PC-3 (cell line): ENCODE results near the gene DSG1.

ENCODE experiments used
- EZH2 ChIP-seq: fragments of 300-600 bp; sonication (generic); IDR thresholded peaks from one replicate; pipeline ENCODE4 v1.6.1; 2017; ENCODE audit warnings: antibody characterized with exemption, mild to moderate bottlenecking, low read length; ENCODE audit not compliant: unreplicated experiment
- TF ChIP-seq, protein P1 (sequence below): fragments of 300-600 bp; sonication (generic); conservative IDR thresholded peaks from 2 replicates; pipeline ENCODE4 v1.5.1; 2017; ENCODE audit warnings: antibody characterized with exemption, low read depth, mild to moderate bottlenecking, low read length

DNA sequence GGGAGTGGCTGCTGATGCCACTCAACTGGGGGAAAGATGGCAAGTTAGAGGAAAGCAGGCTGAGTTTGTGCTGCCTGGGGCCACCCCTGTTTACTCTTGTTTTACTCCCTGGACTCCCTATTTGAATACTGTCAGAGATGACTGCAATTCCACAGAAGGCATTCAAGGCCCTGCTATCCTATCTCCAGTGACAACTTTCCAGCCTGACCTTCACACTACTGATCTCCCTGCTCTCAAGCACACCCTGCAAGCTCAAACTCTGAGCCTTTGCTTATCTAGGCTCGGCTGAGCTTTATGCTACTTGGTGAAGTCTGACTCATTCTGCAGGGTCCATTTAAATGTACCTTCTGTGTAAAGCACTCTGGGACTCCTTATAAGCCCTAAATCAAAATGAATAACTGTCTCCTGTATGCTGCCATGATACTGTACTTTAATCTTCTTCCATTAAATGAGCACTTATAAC lies 39.3 kb upstream of the DSG1 start:
- TF ChIP-seq, protein P1, sequence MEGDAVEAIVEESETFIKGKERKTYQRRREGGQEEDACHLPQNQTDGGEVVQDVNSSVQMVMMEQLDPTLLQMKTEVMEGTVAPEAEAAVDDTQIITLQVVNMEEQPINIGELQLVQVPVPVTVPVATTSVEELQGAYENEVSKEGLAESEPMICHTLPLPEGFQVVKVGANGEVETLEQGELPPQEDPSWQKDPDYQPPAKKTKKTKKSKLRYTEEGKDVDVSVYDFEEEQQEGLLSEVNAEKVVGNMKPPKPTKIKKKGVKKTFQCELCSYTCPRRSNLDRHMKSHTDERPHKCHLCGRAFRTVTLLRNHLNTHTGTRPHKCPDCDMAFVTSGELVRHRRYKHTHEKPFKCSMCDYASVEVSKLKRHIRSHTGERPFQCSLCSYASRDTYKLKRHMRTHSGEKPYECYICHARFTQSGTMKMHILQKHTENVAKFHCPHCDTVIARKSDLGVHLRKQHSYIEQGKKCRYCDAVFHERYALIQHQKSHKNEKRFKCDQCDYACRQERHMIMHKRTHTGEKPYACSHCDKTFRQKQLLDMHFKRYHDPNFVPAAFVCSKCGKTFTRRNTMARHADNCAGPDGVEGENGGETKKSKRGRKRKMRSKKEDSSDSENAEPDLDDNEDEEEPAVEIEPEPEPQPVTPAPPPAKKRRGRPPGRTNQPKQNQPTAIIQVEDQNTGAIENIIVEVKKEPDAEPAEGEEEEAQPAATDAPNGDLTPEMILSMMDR, result no peak
- TF ChIP-seq EZH2, result no peak
